Endothelial cell of umbilical vein (primary cell): ENCODE measurements around the gene AHRR.

Source experiments
- CTCF ChIP-seq, 2 donors: IDR thresholded peaks; 1 replicate in 1 of 2; 2 replicates in 1 of 2; pipeline ENCODE4 v1.5.1; 2011; ENCODE audit warnings: low read length in 2 of 2, mild to moderate bottlenecking in 2 of 2, moderate library complexity in 2 of 2, control low read depth in 1 of 2, inconsistent platforms in 1 of 2, low read depth in 1 of 2; ENCODE audit not compliant: insufficient read depth in 1 of 2; ENCODE audit errors: extremely low read depth in 1 of 2
- EZH2 ChIP-seq: IDR thresholded peaks from 2 replicates; pipeline ENCODE4 v1.6.1; 2012; ENCODE audit warnings: borderline replicate concordance, low read depth, mild to moderate bottlenecking, moderate library complexity, low read length, inconsistent platforms; ENCODE audit not compliant: severe bottlenecking
- MAX ChIP-seq: IDR thresholded peaks from 2 replicates; pipeline ENCODE4 v1.6.1; 2011; ENCODE audit not compliant: insufficient read depth, insufficient read length
- MYC ChIP-seq: IDR thresholded peaks from one replicate; pipeline ENCODE4 v1.6.1; 2011; ENCODE audit warnings: mild to moderate bottlenecking, low read depth, low read length
- POLR2A ChIP-seq: IDR thresholded peaks from 2 replicates; pipeline ENCODE4 v1.6.1; 2012; ENCODE audit warnings: low read depth, mild to moderate bottlenecking, control low read depth, low read length

GRCh38 chr5:347712-348284, 26.3 kb downstream of the AHRR start:
- TF ChIP-seq MAX, result no peak
- no peak for TF ChIP-seq CTCF (IDR thresholded peaks at IDR 0.05; ENCODE audit: extremely low read depth in 1 of 2, insufficient read depth in 1 of 2, low read depth in 1 of 2, low read length in 2 of 2)
- TF ChIP-seq POLR2A, result no peak
- TF ChIP-seq EZH2, result no peak
- no peak for TF ChIP-seq MYC
